Astrocyte (in vitro differentiated cells and primary cell): ENCODE results near the gene MAPKBP1. TPM values are rescaled to one million over a fixed set of nuclear protein-coding genes. Genes with fewer than 3 reads are reported as not detected.

Experiments used
- DNase-seq: peaks from one replicate; pipeline ENCODE4 v3.0.0-alpha.2; 2010; ENCODE audit warnings: low read depth
- FAIRE-seq: peaks from 2 replicates; lab custom pipeline; 2011; peaks lifted over from hg19 to GRCh38; lab: Jason Lieb, UNC
- H2AFZ ChIP-seq: 2 replicates; pipeline ENCODE4 v1.6.0; 2012; ENCODE audit warnings: low read depth, low read length, inconsistent platforms
- H3K27ac ChIP-seq: 2 replicates; pipeline ENCODE4 v1.5.1; 2011; ENCODE audit warnings: low read depth, low read length, inconsistent platforms
- H3K27me3 ChIP-seq: 2 replicates; pipeline ENCODE4 v1.6.0; 2011; ENCODE audit warnings: low read length, inconsistent platforms; ENCODE audit not compliant: insufficient read depth
- H3K36me3 ChIP-seq: 2 replicates; pipeline ENCODE4 v1.5.1; 2011; ENCODE audit warnings: low read length, inconsistent platforms; ENCODE audit not compliant: insufficient read depth
- H3K4me1 ChIP-seq: 2 replicates; pipeline ENCODE4 v1.5.1; 2011; ENCODE audit warnings: low read length, inconsistent platforms; ENCODE audit not compliant: insufficient read depth
- H3K4me2 ChIP-seq: 2 replicates; pipeline ENCODE4 v1.6.0; 2012; ENCODE audit warnings: low read length, inconsistent platforms
- H3K4me3 ChIP-seq: 2 replicates; pipeline ENCODE4 v1.5.1; 2011; ENCODE audit warnings: low read depth, mild to moderate bottlenecking, low read length, inconsistent platforms; ENCODE audit not compliant: insufficient read depth
- H3K79me2 ChIP-seq: 2 replicates; pipeline ENCODE4 v1.6.0; 2012; ENCODE audit warnings: mild to moderate bottlenecking, low read length, inconsistent platforms; ENCODE audit not compliant: insufficient read depth
- H3K9ac ChIP-seq: 2 replicates; pipeline ENCODE4 v1.6.0; 2012; ENCODE audit warnings: mild to moderate bottlenecking, low read length, inconsistent platforms
- H3K9me3 ChIP-seq: 2 replicates; pipeline ENCODE4 v1.5.1; 2012; ENCODE audit warnings: low read depth, mild to moderate bottlenecking, low read length, inconsistent platforms; ENCODE audit not compliant: insufficient read depth
- H4K20me1 ChIP-seq: 2 replicates; pipeline ENCODE4 v1.6.0; 2012; ENCODE audit warnings: low read length, inconsistent platforms; ENCODE audit not compliant: insufficient read depth
- H3K27ac Mint-ChIP-seq: one replicate; pipeline ENCODE4 v1.8.0; 2021; ENCODE audit warnings: mild to moderate bottlenecking, mixed read lengths; ENCODE audit not compliant: unreplicated experiment
- H3K27me3 Mint-ChIP-seq: one replicate; pipeline ENCODE4 v1.8.0; 2021; ENCODE audit warnings: low read depth, mixed read lengths; ENCODE audit not compliant: unreplicated experiment
- H3K36me3 Mint-ChIP-seq: one replicate; pipeline ENCODE4 v1.8.0; 2021; ENCODE audit warnings: low read depth, mixed read lengths; ENCODE audit not compliant: unreplicated experiment
- H3K4me1 Mint-ChIP-seq: one replicate; pipeline ENCODE4 v1.8.0; 2021; ENCODE audit warnings: low read depth, mixed read lengths; ENCODE audit not compliant: unreplicated experiment
- H3K4me3 Mint-ChIP-seq: one replicate; pipeline ENCODE4 v1.8.0; 2021; ENCODE audit warnings: mild to moderate bottlenecking, moderate library complexity, mixed read lengths; ENCODE audit not compliant: unreplicated experiment
- H3K9me3 Mint-ChIP-seq: one replicate; pipeline ENCODE4 v1.8.0; 2021; ENCODE audit warnings: mild to moderate bottlenecking, mixed read lengths; ENCODE audit not compliant: unreplicated experiment
- CTCF ChIP-seq: IDR thresholded peaks from 2 replicates; pipeline ENCODE4 v1.5.1; 2011; ENCODE audit warnings: low read depth, mild to moderate bottlenecking, inconsistent platforms, low read length, moderate library complexity; ENCODE audit not compliant: insufficient read depth
- EZH2 ChIP-seq: IDR thresholded peaks from 2 replicates; pipeline ENCODE4 v1.6.1; 2012; ENCODE audit warnings: mild to moderate bottlenecking, low read length, inconsistent platforms; ENCODE audit not compliant: insufficient read depth
- total RNA-seq: library from RNA; stranded (reverse); gene quantifications from 2 replicates; pipeline ENCODE4 v1.2.1, GENCODE V29; 2021

MAPKBP1 gene
- total RNA-seq, 1 donor from 2014 or later = 30.8 TPM

- H3K4me3 ChIP-seq = no peak overlapping the region
- no peak for DNase-seq
- no peak for TF ChIP-seq EZH2
- TF ChIP-seq CTCF = no peak
- H3K4me1 ChIP-seq = peaks cover 6% of the 10 kb centered on the region
- no peak overlapping the region for H3K27ac ChIP-seq
- no peak overlapping the region for H3K9ac ChIP-seq
- H3K27me3 ChIP-seq = no peaks in the 10 kb centered on the region
- no peak overlapping the region for H3K4me2 ChIP-seq
- peaks cover 9% of the 10 kb centered on the region for H3K27me3 Mint-ChIP-seq
- H4K20me1 ChIP-seq = no peaks in the 10 kb centered on the region
- H3K79me2 ChIP-seq = no peaks in the 10 kb centered on the region
- H3K4me3 Mint-ChIP-seq = no peak overlapping the region
- H3K36me3 ChIP-seq = peaks cover 3% of the 10 kb centered on the region
- H3K9me3 Mint-ChIP-seq = no peaks in the 10 kb centered on the region
- H3K4me1 Mint-ChIP-seq = peaks cover 5% of the 10 kb centered on the region
- H2AFZ ChIP-seq = no peak overlapping the region
- no peak for FAIRE-seq
- peaks cover 15% of the 10 kb centered on the region for H3K36me3 Mint-ChIP-seq
- no peaks in the 10 kb centered on the region for H3K9me3 ChIP-seq
- H3K27ac Mint-ChIP-seq = no peak overlapping the region
Measured at GRCh38 chr15:41850482-41851166, 76.3 kb downstream of the MAPKBP1 start.

GRCh38 chr15:41851167-41851523 lies 76.9 kb downstream of the MAPKBP1 start:
- Histone ChIP-seq H3K4me3 (no peak overlapping the region), H3K4me1 (peaks cover 6% of the 10 kb centered on the region), H3K27ac (no peak overlapping the region), H4K20me1 (no peaks in the 10 kb centered on the region), H3K27me3 (no peaks in the 10 kb centered on the region), H3K79me2 (no peaks in the 10 kb centered on the region), H3K9me3 (no peaks in the 10 kb centered on the region), H3K4me2 (no peak overlapping the region), H3K9ac (no peak overlapping the region), H2AFZ (no peak overlapping the region), H3K36me3 (peaks cover 3% of the 10 kb centered on the region)
- no peaks in the 10 kb centered on the region for H3K9me3 Mint-ChIP-seq
- H3K4me1 Mint-ChIP-seq = peaks cover 5% of the 10 kb centered on the region
- DNase-seq (no peak), FAIRE-seq (no peak)
- TF ChIP-seq EZH2 (no peak), CTCF (no peak)
- H3K27me3 Mint-ChIP-seq = peaks cover 9% of the 10 kb centered on the region
- H3K27ac Mint-ChIP-seq = no peak overlapping the region
- peaks cover 13% of the 10 kb centered on the region for H3K36me3 Mint-ChIP-seq
- no peak overlapping the region for H3K4me3 Mint-ChIP-seq

GRCh38 chr15:41851755-41852370 lies 77.6 kb downstream of the MAPKBP1 start:
- Histone ChIP-seq H3K79me2 (no peaks in the 10 kb centered on the region), H3K4me3 (no peak overlapping the region), H2AFZ (no peak overlapping the region), H3K4me2 (no peak overlapping the region), H3K27me3 (no peaks in the 10 kb centered on the region), H3K36me3 (no peaks in the 10 kb centered on the region), H3K4me1 (peaks cover 6% of the 10 kb centered on the region), H3K9ac (no peak overlapping the region), H4K20me1 (no peaks in the 10 kb centered on the region), H3K27ac (no peak overlapping the region), H3K9me3 (no peaks in the 10 kb centered on the region)
- DNase-seq (no peak), FAIRE-seq (no peak)
- peaks cover 9% of the 10 kb centered on the region for H3K27me3 Mint-ChIP-seq
- H3K4me3 Mint-ChIP-seq = no peak overlapping the region
- no peak overlapping the region for H3K27ac Mint-ChIP-seq
- H3K9me3 Mint-ChIP-seq = no peaks in the 10 kb centered on the region
- H3K36me3 Mint-ChIP-seq = peaks cover 8% of the 10 kb centered on the region
- no peak for TF ChIP-seq CTCF
- peaks cover 5% of the 10 kb centered on the region for H3K4me1 Mint-ChIP-seq
